Measurements from ENCODE around the gene ZNF497.

Gene ZNF497

DNA sequence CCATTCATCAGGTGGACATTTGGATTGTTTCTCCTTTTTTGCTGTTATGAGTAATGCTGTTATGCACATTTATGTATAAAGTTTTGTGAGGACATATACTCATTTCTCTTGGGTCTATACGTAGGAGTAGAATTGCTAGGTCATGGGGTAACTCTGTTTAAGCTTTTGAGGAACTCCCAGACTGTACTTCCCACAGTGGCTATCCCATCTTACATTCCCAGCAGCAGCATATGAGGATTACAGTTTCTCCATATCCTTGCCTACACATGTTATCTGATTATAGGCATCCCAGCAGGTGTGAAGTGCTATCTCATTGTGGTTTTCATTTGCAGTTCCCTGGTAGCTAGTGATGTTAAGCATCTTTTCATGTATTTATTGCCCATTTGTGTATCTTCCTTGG is 29.9 kb downstream of the ZNF497 start:
- ChIA-PET CTCF (interaction anchor here (1.0 to 1.5 kb wide), 2 partner anchors 30 to 167 kb away, joined by 3 to 7 read pairs; partner anchors contain the start of gene ZNF497), POLR2A (interaction anchor here (3.6 kb wide), 1 partner anchor 30 kb away, joined by 14 read pairs; the partner anchor contains the start of gene ZNF497)
- H3K9me3 ChIP-seq (ENCODE audit: control insufficient read depth, insufficient read depth, low read depth, low read length), result no peaks in the 10 kb centered on the region
- no peak for TF ChIP-seq SCRT1 (tag by site-specific recombination; IDR thresholded peaks at IDR 0.05; ENCODE audit: borderline replicate concordance)
- no peak for TF ChIP-seq ZNF350 (tag by site-specific recombination; IDR thresholded peaks at IDR 0.05)
- no peak for TF ChIP-seq REPIN1 (tag by site-specific recombination; IDR thresholded peaks at IDR 0.05; ENCODE audit: low read depth)
- TF ChIP-seq ZNF404 (tag by site-specific recombination; IDR thresholded peaks at IDR 0.05), result no peak
- TF ChIP-seq ZNF76 (tag by site-specific recombination; IDR thresholded peaks at IDR 0.05; ENCODE audit: borderline replicate concordance, low read depth), result no peak
- TF ChIP-seq ZNF155 (tag by site-specific recombination; IDR thresholded peaks at IDR 0.05), result no peak
- TF ChIP-seq ZNF776 (tag by site-specific recombination; IDR thresholded peaks at IDR 0.05; ENCODE audit: borderline replicate concordance), result no peak
- TF ChIP-seq, protein P1, sequence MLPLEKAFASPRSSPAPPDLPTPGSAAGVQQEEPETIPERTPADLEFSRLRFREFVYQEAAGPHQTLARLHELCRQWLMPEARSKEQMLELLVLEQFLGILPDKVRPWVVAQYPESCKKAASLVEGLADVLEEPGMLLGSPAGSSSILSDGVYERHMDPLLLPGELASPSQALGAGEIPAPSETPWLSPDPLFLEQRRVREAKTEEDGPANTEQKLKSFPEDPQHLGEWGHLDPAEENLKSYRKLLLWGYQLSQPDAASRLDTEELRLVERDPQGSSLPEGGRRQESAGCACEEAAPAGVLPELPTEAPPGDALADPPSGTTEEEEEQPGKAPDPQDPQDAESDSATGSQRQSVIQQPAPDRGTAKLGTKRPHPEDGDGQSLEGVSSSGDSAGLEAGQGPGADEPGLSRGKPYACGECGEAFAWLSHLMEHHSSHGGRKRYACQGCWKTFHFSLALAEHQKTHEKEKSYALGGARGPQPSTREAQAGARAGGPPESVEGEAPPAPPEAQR (tag by site-specific recombination; IDR thresholded peaks at IDR 0.05), result no peak
- no peak for TF ChIP-seq KLF10 (tag by site-specific recombination; IDR thresholded peaks at IDR 0.05)
- no peak overlapping the region for H3K27ac ChIP-seq (ENCODE audit: extremely low read depth, low read depth, low read length)
- peaks cover 0 to 30% of the 10 kb centered on the region in 2 experiments; a peak in 1 of 3 replicates for H3K36me3 ChIP-seq (ENCODE audit: control insufficient read depth in 2 of 2, insufficient read depth in 1 of 2, low read length in 2 of 2)
- H3K4me3 ChIP-seq (ENCODE audit: low read depth, low read length), result no peak overlapping the region
- no peaks in the 10 kb centered on the region for H3K4me1 ChIP-seq (ENCODE audit: control insufficient read depth, insufficient read depth, low read length)

DNA sequence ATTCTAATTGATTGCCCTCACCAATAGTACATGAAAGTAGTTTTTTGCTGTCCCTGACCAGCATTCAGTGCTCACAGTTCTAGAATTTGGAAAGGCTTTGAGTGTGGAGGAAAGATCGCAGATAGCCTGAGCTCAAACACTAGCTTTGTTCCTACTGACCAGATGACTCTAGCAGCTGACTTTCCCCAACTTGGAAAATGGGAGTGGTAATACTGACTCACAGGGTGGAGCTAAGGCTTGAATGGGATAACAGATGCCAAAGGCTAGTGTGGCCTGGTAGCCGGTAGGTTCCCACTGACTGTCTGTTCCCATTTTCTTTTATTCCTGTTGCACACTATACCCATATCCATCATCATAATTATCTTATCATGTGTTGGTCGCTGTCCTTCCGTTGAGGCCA is 32.1 kb downstream of the ZNF497 start:
- no peaks in the 10 kb centered on the region for H3K9me3 ChIP-seq (ENCODE audit: control insufficient read depth, insufficient read depth, low read depth, low read length)
- TF ChIP-seq ZNF521 (tag by site-specific recombination; IDR thresholded peaks at IDR 0.05) (no peak), ZBTB17 (tag by site-specific recombination; IDR thresholded peaks at IDR 0.05) (peak; percentile 26; the same call in 1 of the 2 replicates)
- CTCF ChIA-PET, result interaction anchor here (0.5 kb wide), 1 partner anchor 948 kb away, joined by 3 read pairs; no protein-coding TSS in a partner anchor
- no peak overlapping the region for H3K27ac ChIP-seq (ENCODE audit: extremely low read depth, low read depth, low read length)
- POLR2A ChIA-PET, result interaction anchor here (0.7 to 1.5 kb wide), 5 partner anchors 32 to 189 kb away, joined by 3 to 4 read pairs (median 3); partner anchors contain the start of genes ZBTB45, ZNF497, ZNF584 and ZNF8
- H3K36me3 ChIP-seq (ENCODE audit: control insufficient read depth in 2 of 2, insufficient read depth in 1 of 2, low read length in 2 of 2), result peaks cover 0 to 10% of the 10 kb centered on the region in 2 experiments; a peak in 1 of 3 replicates
- H3K4me1 ChIP-seq (ENCODE audit: control insufficient read depth, insufficient read depth, low read length), result peaks cover 3% of the 10 kb centered on the region; the same call in 1 of the 2 replicates
- H3K4me3 ChIP-seq (ENCODE audit: low read depth, low read length), result no peak overlapping the region

DNA sequence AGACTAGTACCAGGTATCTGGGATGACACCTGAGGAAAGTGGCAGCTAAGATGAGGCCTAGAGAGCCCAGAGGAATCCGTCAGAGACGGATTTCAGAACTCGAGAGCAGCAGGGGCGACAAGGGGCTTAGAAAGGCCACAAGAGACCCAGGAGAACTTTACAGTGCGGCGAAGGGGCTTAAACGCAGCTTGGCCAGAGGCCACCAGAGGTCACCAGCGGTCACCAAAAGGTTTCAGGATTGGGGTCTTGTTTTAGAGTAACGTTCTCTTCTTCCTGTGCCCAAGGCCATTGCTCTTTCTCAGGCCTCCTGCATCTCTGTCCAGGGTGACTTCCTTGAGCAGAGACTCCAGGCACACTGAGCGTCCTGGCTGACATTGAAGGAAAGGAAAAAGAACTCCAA is 33.6 kb downstream of the ZNF497 start:
- no peak overlapping the region for H3K27ac ChIP-seq (ENCODE audit: extremely low read depth, low read depth, low read length)
- no peaks in the 10 kb centered on the region; a peak in 1 of 3 replicates for H3K36me3 ChIP-seq (ENCODE audit: control insufficient read depth in 2 of 2, insufficient read depth in 1 of 2, low read length in 2 of 2)
- peaks cover 3% of the 10 kb centered on the region; the same call in 1 of the 2 replicates for H3K4me1 ChIP-seq (ENCODE audit: control insufficient read depth, insufficient read depth, low read length)
- no peaks in the 10 kb centered on the region for H3K9me3 ChIP-seq (ENCODE audit: control insufficient read depth, insufficient read depth, low read depth, low read length)
- no peak overlapping the region for H3K4me3 ChIP-seq (ENCODE audit: low read depth, low read length)
- CTCF ChIA-PET, result interaction anchor here (0.6 to 1.7 kb wide), 4 partner anchors 12 to 848 kb away, joined by 3 to 6 read pairs (median 4); partner anchors contain the start of gene ZBTB45
- POLR2A ChIA-PET, result interaction anchor here (1.1 to 1.4 kb wide), 3 partner anchors 34 to 146 kb away, joined by 3 to 6 read pairs (median 4); partner anchors contain the start of genes ZNF274, ZNF497 and ZNF8
- no peak for TF ChIP-seq ZNF157 (tag by site-specific recombination; IDR thresholded peaks at IDR 0.05)
- TF ChIP-seq, protein P2, sequence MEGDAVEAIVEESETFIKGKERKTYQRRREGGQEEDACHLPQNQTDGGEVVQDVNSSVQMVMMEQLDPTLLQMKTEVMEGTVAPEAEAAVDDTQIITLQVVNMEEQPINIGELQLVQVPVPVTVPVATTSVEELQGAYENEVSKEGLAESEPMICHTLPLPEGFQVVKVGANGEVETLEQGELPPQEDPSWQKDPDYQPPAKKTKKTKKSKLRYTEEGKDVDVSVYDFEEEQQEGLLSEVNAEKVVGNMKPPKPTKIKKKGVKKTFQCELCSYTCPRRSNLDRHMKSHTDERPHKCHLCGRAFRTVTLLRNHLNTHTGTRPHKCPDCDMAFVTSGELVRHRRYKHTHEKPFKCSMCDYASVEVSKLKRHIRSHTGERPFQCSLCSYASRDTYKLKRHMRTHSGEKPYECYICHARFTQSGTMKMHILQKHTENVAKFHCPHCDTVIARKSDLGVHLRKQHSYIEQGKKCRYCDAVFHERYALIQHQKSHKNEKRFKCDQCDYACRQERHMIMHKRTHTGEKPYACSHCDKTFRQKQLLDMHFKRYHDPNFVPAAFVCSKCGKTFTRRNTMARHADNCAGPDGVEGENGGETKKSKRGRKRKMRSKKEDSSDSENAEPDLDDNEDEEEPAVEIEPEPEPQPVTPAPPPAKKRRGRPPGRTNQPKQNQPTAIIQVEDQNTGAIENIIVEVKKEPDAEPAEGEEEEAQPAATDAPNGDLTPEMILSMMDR (tag by site-specific recombination; IDR thresholded peaks at IDR 0.05), result peak; percentile 46
- TF ChIP-seq, protein P3, sequence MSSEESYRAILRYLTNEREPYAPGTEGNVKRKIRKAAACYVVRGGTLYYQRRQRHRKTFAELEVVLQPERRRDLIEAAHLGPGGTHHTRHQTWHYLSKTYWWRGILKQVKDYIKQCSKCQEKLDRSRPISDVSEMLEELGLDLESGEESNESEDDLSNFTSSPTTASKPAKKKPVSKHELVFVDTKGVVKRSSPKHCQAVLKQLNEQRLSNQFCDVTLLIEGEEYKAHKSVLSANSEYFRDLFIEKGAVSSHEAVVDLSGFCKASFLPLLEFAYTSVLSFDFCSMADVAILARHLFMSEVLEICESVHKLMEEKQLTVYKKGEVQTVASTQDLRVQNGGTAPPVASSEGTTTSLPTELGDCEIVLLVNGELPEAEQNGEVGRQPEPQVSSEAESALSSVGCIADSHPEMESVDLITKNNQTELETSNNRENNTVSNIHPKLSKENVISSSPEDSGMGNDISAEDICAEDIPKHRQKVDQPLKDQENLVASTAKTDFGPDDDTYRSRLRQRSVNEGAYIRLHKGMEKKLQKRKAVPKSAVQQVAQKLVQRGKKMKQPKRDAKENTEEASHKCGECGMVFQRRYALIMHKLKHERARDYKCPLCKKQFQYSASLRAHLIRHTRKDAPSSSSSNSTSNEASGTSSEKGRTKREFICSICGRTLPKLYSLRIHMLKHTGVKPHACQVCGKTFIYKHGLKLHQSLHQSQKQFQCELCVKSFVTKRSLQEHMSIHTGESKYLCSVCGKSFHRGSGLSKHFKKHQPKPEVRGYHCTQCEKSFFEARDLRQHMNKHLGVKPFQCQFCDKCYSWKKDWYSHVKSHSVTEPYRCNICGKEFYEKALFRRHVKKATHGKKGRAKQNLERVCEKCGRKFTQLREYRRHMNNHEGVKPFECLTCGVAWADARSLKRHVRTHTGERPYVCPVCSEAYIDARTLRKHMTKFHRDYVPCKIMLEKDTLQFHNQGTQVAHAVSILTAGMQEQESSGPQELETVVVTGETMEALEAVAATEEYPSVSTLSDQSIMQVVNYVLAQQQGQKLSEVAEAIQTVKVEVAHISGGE (tag by site-specific recombination; conservative IDR thresholded peaks at IDR 0.05; ENCODE audit: low read depth), result peak; percentile 35; the same call in 1 of the 2 replicates
